RPMI7951 (cell line): ENCODE measurements around the gene GNRH2. TPM values are rescaled to one million over a fixed set of nuclear protein-coding genes. Genes with fewer than 3 reads are reported as not detected.

Source experiments
- total RNA-seq: library from RNA; depleted of rRNA; stranded (reverse); fragments of >200 nt; shearing (Covaris generic); gene quantifications from 2 replicates; pipeline ENCODE4 v1.2.3, GENCODE V29; 2014; rRNA removed

Gene GNRH2
- total RNA-seq, 1 experiment from 2014 or later: not detected

Other genes starting within 250 kb of the GNRH2 start
- not detected in 2 replicates for gene CPXM1, start 243.0 kb upstream of the GNRH2 start, total RNA-seq
- not detected in 2 replicates for gene C20orf141, start 228.6 kb upstream of the GNRH2 start, total RNA-seq
- not detected in 2 replicates for gene TMEM239, start 227.3 kb upstream of the GNRH2 start, total RNA-seq
- gene PCED1A, start 203.0 kb upstream of the GNRH2 start, total RNA-seq: 18.9 and 31.5 TPM in 2 replicates
- 58.4 and 63.7 TPM in 2 replicates for gene VPS16, start 202.9 kb upstream of the GNRH2 start, total RNA-seq
- gene PTPRA, start 170.1 kb upstream of the GNRH2 start, total RNA-seq: 57.7 and 67.8 TPM in 2 replicates
- 84.9 and 122 TPM in 2 replicates for gene MRPS26, start 2.4 kb downstream of the GNRH2 start, total RNA-seq
- gene OXT, start 28.0 kb downstream of the GNRH2 start, total RNA-seq: not detected in 2 replicates
- not detected in 2 replicates for gene AVP, start 41.1 kb downstream of the GNRH2 start, total RNA-seq
- gene FASTKD5, start 116.2 kb downstream of the GNRH2 start, total RNA-seq: 22.0 and 24.0 TPM in 2 replicates
- 6.4 and 6.5 TPM in 2 replicates for gene UBOX5, start 116.2 kb downstream of the GNRH2 start, total RNA-seq
- 1.4 and 3.4 TPM in 2 replicates for gene LZTS3, start 129.9 kb downstream of the GNRH2 start, total RNA-seq
- 37.6 and 43.5 TPM in 2 replicates for gene DDRGK1, start 161.1 kb downstream of the GNRH2 start, total RNA-seq
- 112 and 137 TPM in 2 replicates for gene ITPA, start 165.9 kb downstream of the GNRH2 start, total RNA-seq
- 0.60 and 0.68 TPM in 2 replicates for gene SLC4A11, start 195.6 kb downstream of the GNRH2 start, total RNA-seq